AG04449 (cell line): Measurements from ENCODE around the gene DDAH2.

ENCODE experiments used
- CTCF ChIA-PET: fragments of 350-600 bp; formaldehyde crosslinking; extraction: SDS; loops from one replicate; lab custom pipeline; 2021; ENCODE audit warnings: antibody characterized with exemption; lab: Yijun Ruan, JAX
- POLR2A ChIA-PET: fragments of 400-600, 350-600 bp; formaldehyde crosslinking; extraction: SDS; loops from one replicate; lab custom pipeline; 2020; ENCODE audit warnings: antibody characterized with exemption, inconsistent platforms; lab: Yijun Ruan, JAX
- DNase-seq: peaks from one replicate; pipeline ENCODE4 v3.0.0-alpha.2; 2010; ENCODE audit warnings: low read depth, low spot score
- H3K4me3 ChIP-seq: 2 replicates; pipeline ENCODE4 v1.5.1; 2011; ENCODE audit warnings: low read depth, mild to moderate bottlenecking, control low read depth, low read length
- CTCF ChIP-seq: IDR thresholded peaks from one replicate; pipeline ENCODE4 v1.5.1; 2011; ENCODE audit warnings: mild to moderate bottlenecking, moderate library complexity, low read length, control low read depth, inconsistent platforms; ENCODE audit not compliant: insufficient read depth; ENCODE audit errors: missing control alignments

DDAH2 gene

GRCh38 chr6:31736768-31737314, 7.7 kb upstream of the DDAH2 start:
- TF ChIP-seq CTCF, result no peak
- H3K4me3 ChIP-seq, result peak overlapping the region; percentile 95
- CTCF ChIA-PET, result interaction anchor here (0.8 to 4.7 kb wide), 8 partner anchors 7 to 93 kb away, joined by 3 to 24 read pairs (median 7); partner anchors contain the start of genes ABHD16A, DDAH2, HSPA1A and HSPA1L
- POLR2A ChIA-PET, result interaction anchor here (0.6 to 6.0 kb wide), 6 partner anchors 33 to 90 kb away, joined by 3 to 32 read pairs (median 3); partner anchors contain the start of genes C6orf47, HSPA1A, HSPA1B and HSPA1L
- DNase-seq, result no peak

- no peak for DNase-seq
- POLR2A ChIA-PET, result interaction anchor here (0.6 to 6.0 kb wide), 5 partner anchors 34 to 91 kb away, joined by 3 to 32 read pairs (median 3); partner anchors contain the start of genes C6orf47, HSPA1A, HSPA1B and HSPA1L
- CTCF ChIA-PET, result interaction anchor here (0.8 to 3.3 kb wide), 6 partner anchors 11 to 94 kb away, joined by 3 to 14 read pairs (median 3); no protein-coding TSS in a partner anchor
- TF ChIP-seq CTCF, result no peak
- H3K4me3 ChIP-seq, result peak within 1 kb of the TSS; percentile 95
Measured at GRCh38 chr6:31736021-31736767, 7.1 kb upstream of the DDAH2 start, which contains the start of gene CLIC1. Gene CLIC1, minus strand, starts transcription at chr6:31736530. Its CDS starts 230 bp downstream, at chr6:31736300.

DNA sequence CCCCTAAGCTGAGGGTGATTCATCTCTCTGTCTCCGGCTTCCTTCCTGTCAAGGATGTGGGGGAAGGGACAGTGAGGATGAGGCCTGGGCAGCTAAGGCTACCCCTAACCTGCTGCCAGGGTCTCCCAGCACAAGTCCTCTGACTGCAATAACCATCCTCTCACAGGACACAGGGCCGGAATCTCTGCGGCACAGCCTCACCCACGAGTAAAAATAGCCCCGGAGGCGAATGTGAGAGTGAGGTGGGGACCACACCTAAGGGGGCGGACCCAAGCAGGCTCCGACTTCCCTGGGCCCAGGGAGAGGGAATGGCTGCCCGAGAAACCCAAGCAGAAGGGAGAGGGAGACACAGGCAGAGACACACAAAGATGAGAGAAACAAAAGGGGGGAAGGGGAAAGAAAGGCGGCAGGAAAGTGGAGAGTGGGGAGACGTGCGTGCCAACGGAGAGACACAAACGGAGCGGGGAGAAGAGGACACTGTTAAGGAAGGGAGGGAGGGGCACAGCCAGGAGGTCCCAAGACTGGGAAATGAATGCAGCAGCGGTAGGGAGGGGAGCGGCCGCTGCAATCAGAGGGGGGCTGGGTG, 5.8 kb upstream of the DDAH2 start:
- DNase-seq, result no peak
- POLR2A ChIA-PET, result interaction anchor here (0.7 to 6.0 kb wide), 5 partner anchors 29 to 122 kb away, joined by 3 to 32 read pairs (median 4); partner anchors contain the start of genes HSPA1A, HSPA1B and HSPA1L
- CTCF ChIA-PET, result interaction anchor here (0.9 to 1.2 kb wide), 3 partner anchors 10 to 56 kb away, joined by 3 read pairs; no protein-coding TSS in a partner anchor
- H3K4me3 ChIP-seq, result peak overlapping the region; percentile 95
- TF ChIP-seq CTCF, result no peak

- POLR2A ChIA-PET, result interaction anchor here (0.7 to 6.0 kb wide), 5 partner anchors 28 to 123 kb away, joined by 3 to 32 read pairs (median 4); partner anchors contain the start of genes HSPA1A, HSPA1B and HSPA1L
- no peak for DNase-seq
- TF ChIP-seq CTCF, result no peak
- CTCF ChIA-PET, result interaction anchor here (0.9 to 1.2 kb wide), 2 partner anchors 9 to 57 kb away, joined by 3 read pairs; no protein-coding TSS in a partner anchor
- H3K4me3 ChIP-seq, result peak overlapping the region; percentile 95
Measured at GRCh38 chr6:31734247-31734820, 5.2 kb upstream of the DDAH2 start.

- POLR2A ChIA-PET, result interaction anchor here (0.6 to 6.0 kb wide), 2 partner anchors 93 to 1538 kb away, joined by 3 to 32 read pairs; partner anchors contain the start of genes HSPA1B and RPS18
- no peak for DNase-seq
- CTCF ChIA-PET, result no interaction called here
- peak overlapping the region; percentile 95 for H3K4me3 ChIP-seq
- TF ChIP-seq CTCF, result no peak
Measured at GRCh38 chr6:31733734-31734133, 4.6 kb upstream of the DDAH2 start.
